Endothelial cell of umbilical vein (primary cell): ENCODE data around the gene FYN. TPM values are rescaled to one million over a fixed set of nuclear protein-coding genes. Genes with fewer than 3 reads are reported as not detected.

ENCODE experiments used
- BruUV-seq: library from RNA; stranded (reverse); fragments of 400-500 nt; replicated peaks from 2 replicates; lab custom pipeline; 2021; lab: Mats Ljungman, UMichigan
- CTCF ChIA-PET: fragments of 300-600, 350-600 bp; sonication (Branson Sonifier 250); formaldehyde crosslinking; loops from one replicate; lab custom pipeline; 2021; ENCODE audit warnings: antibody characterized with exemption, inconsistent platforms; lab: Charles Lee
- POLR2A ChIA-PET: fragments of 300-600, 350-600 bp; sonication (Branson Sonifier 250); formaldehyde crosslinking; loops from one replicate; lab custom pipeline; 2021; ENCODE audit warnings: antibody characterized with exemption, inconsistent platforms; lab: Charles Lee
- DNase-seq: peaks from one replicate; pipeline ENCODE4 v3.0.0-alpha.2; 2011; ENCODE audit warnings: low read depth, low spot score
- FAIRE-seq: peaks from 2 replicates; lab custom pipeline; 2011; peaks lifted over from hg19 to GRCh38; lab: Jason Lieb, UNC
- H2AFZ ChIP-seq: 2 replicates; pipeline ENCODE4 v1.6.0; 2012; ENCODE audit warnings: low read depth, low read length, control low read depth, inconsistent platforms
- H3K27ac ChIP-seq: 2 replicates; pipeline ENCODE4 v1.5.1; 2011; ENCODE audit warnings: low read depth, mild to moderate bottlenecking, control low read depth, low read length, moderate library complexity; ENCODE audit not compliant: insufficient read depth
- H3K27me3 ChIP-seq, 2 experiments: 2 replicates each; pipeline versions ENCODE4 v1.6.0 to v1.6.1; 2011; ENCODE audit warnings: low read length in 2 of 2, mixed read lengths in 1 of 2; ENCODE audit not compliant: control insufficient read depth in 2 of 2, insufficient read depth in 2 of 2
- H3K36me3 ChIP-seq, 2 experiments: 2 replicates in 1 of 2; 3 replicates in 1 of 2; pipeline ENCODE4 v1.5.1; 2011; ENCODE audit warnings: low read length in 2 of 2, mild to moderate bottlenecking in 1 of 2, moderate library complexity in 1 of 2; ENCODE audit not compliant: control insufficient read depth in 2 of 2, insufficient read depth in 2 of 2; ENCODE audit errors: extremely low read depth in 1 of 2
- H3K4me1 ChIP-seq: 3 replicates; pipeline ENCODE4 v1.5.1; 2011; ENCODE audit warnings: mild to moderate bottlenecking, low read length; ENCODE audit not compliant: control insufficient read depth, insufficient read depth; ENCODE audit errors: extremely low read depth
- H3K4me2 ChIP-seq: 2 replicates; pipeline ENCODE4 v1.6.1; 2011; ENCODE audit warnings: low read length, control low read depth, mixed read lengths; ENCODE audit not compliant: insufficient read depth
- H3K4me3 ChIP-seq, 3 experiments: fragments of 200-600 bp in 1 of 3; sonication (generic), shearing (Covaris generic) in 1 of 3; replicated peaks in 1 of 3; 2 replicates each; pipeline ENCODE4 v1.5.1; 2011 to 2016; ENCODE audit warnings: control low read depth in 3 of 3, low read length in 3 of 3, mild to moderate bottlenecking in 2 of 3, inconsistent platforms in 1 of 3, low read depth in 1 of 3, moderate library complexity in 1 of 3; ENCODE audit not compliant: insufficient read depth in 1 of 3
- H3K79me2 ChIP-seq: 2 replicates; pipeline ENCODE4 v1.6.0; 2012; ENCODE audit warnings: low read length, inconsistent platforms; ENCODE audit not compliant: control insufficient read depth, insufficient read depth
- H3K9ac ChIP-seq: replicated peaks from 2 replicates; pipeline ENCODE3; 2011; ENCODE audit warnings: low read length, control low read depth; ENCODE audit not compliant: insufficient read depth; ENCODE audit errors: extremely low read depth
- H3K9me1 ChIP-seq: replicated peaks from 3 replicates; pipeline ENCODE4 v1.6.0; 2011; ENCODE audit warnings: mild to moderate bottlenecking, low read length; ENCODE audit not compliant: control insufficient read depth, insufficient read depth; ENCODE audit errors: extremely low read depth
- H3K9me3 ChIP-seq: replicated peaks from 2 replicates; pipeline ENCODE4 v1.5.1; 2012; ENCODE audit warnings: low read length, inconsistent platforms; ENCODE audit not compliant: control insufficient read depth, insufficient read depth
- H4K20me1 ChIP-seq: replicated peaks from 2 replicates; pipeline ENCODE3; 2011; ENCODE audit warnings: mild to moderate bottlenecking, low read length; ENCODE audit not compliant: control insufficient read depth, insufficient read depth; ENCODE audit errors: extremely low read depth
- EZH2 ChIP-seq: IDR thresholded peaks from 2 replicates; pipeline ENCODE4 v1.6.1; 2012; ENCODE audit warnings: borderline replicate concordance, low read depth, mild to moderate bottlenecking, moderate library complexity, low read length, inconsistent platforms; ENCODE audit not compliant: severe bottlenecking
- FOS ChIP-seq: IDR thresholded peaks from 2 replicates; pipeline ENCODE4 v1.6.1; 2011; ENCODE audit warnings: mild to moderate bottlenecking, low read length, moderate library complexity, borderline replicate concordance; ENCODE audit not compliant: insufficient read depth
- GATA2 ChIP-seq: IDR thresholded peaks from 2 replicates; pipeline ENCODE4 v1.7.0; 2011; ENCODE audit warnings: low read depth, mild to moderate bottlenecking, moderate library complexity, mixed read lengths, low read length; ENCODE audit not compliant: insufficient read length, insufficient read depth
- JUN ChIP-seq: IDR thresholded peaks from 2 replicates; pipeline ENCODE4 v1.6.1; 2011; ENCODE audit warnings: borderline replicate concordance, low read depth; ENCODE audit not compliant: insufficient read length, insufficient read depth
- MYC ChIP-seq: IDR thresholded peaks from one replicate; pipeline ENCODE4 v1.6.1; 2011; ENCODE audit warnings: mild to moderate bottlenecking, low read depth, low read length
- POLR2A ChIP-seq: IDR thresholded peaks from 2 replicates; pipeline ENCODE4 v1.6.1; 2012; ENCODE audit warnings: low read depth, mild to moderate bottlenecking, control low read depth, low read length
- POLR2AphosphoS5 ChIP-seq: IDR thresholded peaks from 2 replicates; pipeline ENCODE4 v1.6.1; 2012; ENCODE audit warnings: low read depth, mild to moderate bottlenecking, control low read depth, low read length, moderate library complexity; ENCODE audit not compliant: insufficient read depth
- dilution Hi-C: fragments of 300-500 bp; cut with MboI; formaldehyde crosslinking; loops from one replicate; pipeline ENCODE4 v1.15.0; 2019; ENCODE audit warnings: low sequenced_read_pairs; ENCODE audit not compliant: extremely low pct_ligation_motif_present
- intact Hi-C: fragments of 100-400 bp; cut with micrococcal nuclease; formaldehyde crosslinking; loops from one replicate; pipeline ENCODE4 v1.10.0; 2022
- polyA plus RNA-seq, 4 experiments: library from polyadenylated mRNA; depleted of rRNA in 3 of 4; stranded (reverse) in 3 of 4; unstranded in 1 of 4; fragments of >200 nt; gene quantifications; 2 replicates each; pipeline versions ENCODE4 v1.2.1 to v1.2.3, GENCODE V29; 2011 to 2012; ENCODE audit warnings: missing spikeins in 1 of 4
- total RNA-seq: library from RNA; stranded (reverse); gene quantifications from 2 replicates; pipeline ENCODE4 v1.2.3, GENCODE V29; 2021
- TF ChIP-seq, protein P1 (sequence below): IDR thresholded peaks from 2 replicates; pipeline ENCODE4 v1.6.1; 2011; ENCODE audit not compliant: insufficient read depth, insufficient read length
- TF ChIP-seq, protein P2 (sequence below), 2 donors: IDR thresholded peaks; 1 replicate in 1 of 2; 2 replicates in 1 of 2; pipeline ENCODE4 v1.5.1; 2011; ENCODE audit warnings: low read length in 2 of 2, mild to moderate bottlenecking in 2 of 2, moderate library complexity in 2 of 2, control low read depth in 1 of 2, inconsistent platforms in 1 of 2, low read depth in 1 of 2; ENCODE audit not compliant: insufficient read depth in 1 of 2; ENCODE audit errors: extremely low read depth in 1 of 2

FYN gene
- total and polyA plus RNA-seq, 2 donors (not counting 3 experiments of a cell fraction or from before 2014, with no cell fraction given), result 69.0 to 143 TPM

DNA sequence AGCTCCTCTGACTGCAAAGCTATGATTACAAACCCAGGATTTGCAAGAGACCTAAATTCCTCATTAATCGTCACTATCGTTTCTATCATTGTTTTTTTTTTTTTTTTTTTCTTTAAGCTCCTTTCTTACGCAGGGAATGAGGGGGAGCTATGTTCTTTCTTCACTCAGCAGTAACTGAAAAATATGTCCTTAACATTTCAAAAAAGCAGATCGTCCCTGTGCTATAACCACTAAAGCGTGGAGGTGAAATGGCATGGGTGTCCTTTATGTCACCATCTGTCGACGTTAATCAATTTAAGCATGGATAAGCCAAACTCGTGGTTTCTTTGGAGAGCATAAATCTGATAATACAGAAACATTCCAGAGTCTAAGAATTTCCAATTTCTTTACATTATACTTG is 199.7 kb downstream of the FYN start:
- Histone ChIP-seq H3K4me1 (no peaks in the 10 kb centered on the region), H3K36me3 (peaks cover 9 to 18% of the 10 kb centered on the region in 2 experiments), H3K9me1 (no peaks in the 10 kb centered on the region), H3K4me2 (no peak overlapping the region), H3K27ac (no peak overlapping the region), H2AFZ (no peak overlapping the region), H3K4me3 (no peak overlapping the region), H3K9me3 (no peaks in the 10 kb centered on the region), H4K20me1 (no peaks in the 10 kb centered on the region), H3K79me2 (no peaks in the 10 kb centered on the region), H3K9ac (no peak overlapping the region), H3K27me3 (no peaks in the 10 kb centered on the region)
- dilution Hi-C loops (no loop called here), intact Hi-C loops (no loop called here)
- POLR2A ChIA-PET, result no interaction called here
- no peak for DNase-seq
- CTCF ChIA-PET, result no interaction called here
- TF ChIP-seq, protein P1, sequence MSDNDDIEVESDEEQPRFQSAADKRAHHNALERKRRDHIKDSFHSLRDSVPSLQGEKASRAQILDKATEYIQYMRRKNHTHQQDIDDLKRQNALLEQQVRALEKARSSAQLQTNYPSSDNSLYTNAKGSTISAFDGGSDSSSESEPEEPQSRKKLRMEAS, result no peak
- TF ChIP-seq MYC (no peak), GATA2 (no peak), POLR2AphosphoS5 (no peak), EZH2 (no peak), FOS (no peak), POLR2A (no peak), JUN (no peak)
- TF ChIP-seq, protein P2, sequence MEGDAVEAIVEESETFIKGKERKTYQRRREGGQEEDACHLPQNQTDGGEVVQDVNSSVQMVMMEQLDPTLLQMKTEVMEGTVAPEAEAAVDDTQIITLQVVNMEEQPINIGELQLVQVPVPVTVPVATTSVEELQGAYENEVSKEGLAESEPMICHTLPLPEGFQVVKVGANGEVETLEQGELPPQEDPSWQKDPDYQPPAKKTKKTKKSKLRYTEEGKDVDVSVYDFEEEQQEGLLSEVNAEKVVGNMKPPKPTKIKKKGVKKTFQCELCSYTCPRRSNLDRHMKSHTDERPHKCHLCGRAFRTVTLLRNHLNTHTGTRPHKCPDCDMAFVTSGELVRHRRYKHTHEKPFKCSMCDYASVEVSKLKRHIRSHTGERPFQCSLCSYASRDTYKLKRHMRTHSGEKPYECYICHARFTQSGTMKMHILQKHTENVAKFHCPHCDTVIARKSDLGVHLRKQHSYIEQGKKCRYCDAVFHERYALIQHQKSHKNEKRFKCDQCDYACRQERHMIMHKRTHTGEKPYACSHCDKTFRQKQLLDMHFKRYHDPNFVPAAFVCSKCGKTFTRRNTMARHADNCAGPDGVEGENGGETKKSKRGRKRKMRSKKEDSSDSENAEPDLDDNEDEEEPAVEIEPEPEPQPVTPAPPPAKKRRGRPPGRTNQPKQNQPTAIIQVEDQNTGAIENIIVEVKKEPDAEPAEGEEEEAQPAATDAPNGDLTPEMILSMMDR (IDR thresholded peaks at IDR 0.05; ENCODE audit: extremely low read depth in 1 of 2, insufficient read depth in 1 of 2, low read depth in 1 of 2, low read length in 2 of 2), result no peak
- BruUV-seq, result no TSS peak
- no peak for FAIRE-seq
